ENCODE measurements around the gene IL27RA. TPM values are rescaled to one million over a fixed set of nuclear protein-coding genes. Genes with fewer than 3 reads are reported as not detected.

IL27RA gene
- total RNA-seq, 1 experiment from 2014 or later = 7.0 TPM

DNA sequence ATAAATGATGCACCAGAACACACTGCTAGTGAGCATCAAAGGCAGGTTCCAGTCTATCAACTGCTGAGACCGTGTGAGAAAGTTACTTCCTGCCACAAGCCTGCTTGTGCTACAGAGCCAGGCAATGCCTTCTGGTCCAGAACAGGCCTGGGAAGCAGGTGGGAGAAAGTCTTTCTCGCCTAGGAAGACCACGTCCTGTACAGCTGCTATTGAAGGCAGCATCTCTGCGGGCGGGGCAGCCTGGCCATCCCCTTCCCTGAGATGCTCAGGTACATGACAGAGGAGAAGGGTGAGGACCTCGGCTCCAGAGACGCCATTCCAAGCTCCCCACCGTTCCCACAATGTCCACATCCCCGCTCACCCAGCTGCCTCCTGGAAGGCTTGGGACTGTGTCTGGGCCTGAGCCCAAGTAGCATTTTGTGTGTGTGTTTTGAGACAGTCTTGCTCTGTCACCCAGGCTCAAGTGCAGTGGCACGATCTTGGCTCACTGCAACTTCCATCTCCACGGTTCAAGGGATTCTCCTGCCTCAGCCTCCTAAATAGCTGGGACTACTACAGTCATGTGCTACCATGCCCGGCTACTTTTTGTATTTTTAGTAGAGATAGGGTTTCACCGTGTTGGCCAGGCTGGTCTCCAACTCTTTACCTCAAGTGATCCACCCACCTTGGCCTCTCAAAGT is 28.9 kb upstream of the IL27RA start:
- CTCF ChIA-PET = no interaction called here
- Mint-ChIP-seq H3K4me1 (ENCODE audit: low read depth, unreplicated experiment) (no peaks in the 10 kb centered on the region), H3K4me3 (ENCODE audit: low read depth, unreplicated experiment) (no peak overlapping the region), H3K36me3 (ENCODE audit: insufficient read depth, unreplicated experiment) (peaks cover 32% of the 10 kb centered on the region), H3K27ac (ENCODE audit: unreplicated experiment) (no peak overlapping the region), H3K27me3 (ENCODE audit: unreplicated experiment) (no peaks in the 10 kb centered on the region), H3K9me3 (ENCODE audit: low read depth, unreplicated experiment) (no peaks in the 10 kb centered on the region)
- no TSS peak for BruUV-seq (replicated peaks)
- TF ChIP-seq CTCF (IDR thresholded peaks at IDR 0.05; ENCODE audit: unreplicated experiment) = no peak
- intact Hi-C loops (cut with micrococcal nuclease; ENCODE audit: unreplicated experiment) = no loop called here
- no peak for DNase-seq

- H3K9me3 Mint-ChIP-seq (ENCODE audit: low read depth, unreplicated experiment) = no peaks in the 10 kb centered on the region
- intact Hi-C loops (cut with micrococcal nuclease; ENCODE audit: unreplicated experiment) = no loop called here
- H3K36me3 Mint-ChIP-seq (ENCODE audit: insufficient read depth, unreplicated experiment) = peaks cover 34% of the 10 kb centered on the region
- H3K4me1 Mint-ChIP-seq (ENCODE audit: low read depth, unreplicated experiment) = peaks cover 4% of the 10 kb centered on the region
- CTCF ChIA-PET = interaction anchor here (0.6 kb wide), 1 partner anchor 67 kb away, joined by 4 read pairs; no protein-coding TSS in a partner anchor
- no peaks in the 10 kb centered on the region for H3K27me3 Mint-ChIP-seq (ENCODE audit: unreplicated experiment)
- DNase-seq = no peak
- H3K4me3 Mint-ChIP-seq (ENCODE audit: low read depth, unreplicated experiment) = no peak overlapping the region
- no peak overlapping the region for H3K27ac Mint-ChIP-seq (ENCODE audit: unreplicated experiment)
- no peak for TF ChIP-seq CTCF (IDR thresholded peaks at IDR 0.05; ENCODE audit: unreplicated experiment)
- TSS peak; percentile 17 for BruUV-seq (replicated peaks)
Observed at GRCh38 chr19:14003251-14004055, 28.1 kb upstream of the IL27RA start.

- H3K4me1 Mint-ChIP-seq (ENCODE audit: low read depth, unreplicated experiment) = peaks cover 12% of the 10 kb centered on the region
- BruUV-seq (replicated peaks) = TSS peak; percentile 36
Observed at GRCh38 chr19:14004619-14005348, 26.8 kb upstream of the IL27RA start.

More at GRCh38 chr19:14004619-14005348, 26.8 kb upstream of the IL27RA start:
- peak overlapping the region; percentile 71 for H3K27ac Mint-ChIP-seq (ENCODE audit: unreplicated experiment)
- no peaks in the 10 kb centered on the region for H3K27me3 Mint-ChIP-seq (ENCODE audit: unreplicated experiment)
- peak overlapping the region; percentile 75 for H3K4me3 Mint-ChIP-seq (ENCODE audit: low read depth, unreplicated experiment)
- intact Hi-C loops (cut with micrococcal nuclease; ENCODE audit: unreplicated experiment) = no loop called here
- DNase-seq = peak; percentile 10
- peaks cover 34% of the 10 kb centered on the region for H3K36me3 Mint-ChIP-seq (ENCODE audit: insufficient read depth, unreplicated experiment)
- no peaks in the 10 kb centered on the region for H3K9me3 Mint-ChIP-seq (ENCODE audit: low read depth, unreplicated experiment)
- no peak for TF ChIP-seq CTCF (IDR thresholded peaks at IDR 0.05; ENCODE audit: unreplicated experiment)
- CTCF ChIA-PET = interaction anchor here (0.6 to 0.7 kb wide), 2 partner anchors 34 to 389 kb away, joined by 3 to 4 read pairs; no protein-coding TSS in a partner anchor

Data from Calu3 (cell line).